ENCODE measurements around the gene SLC2A6. TPM values are rescaled to one million over a fixed set of nuclear protein-coding genes. Genes with fewer than 3 reads are reported as not detected.

Gene SLC2A6
- total RNA-seq, 1 experiment from 2014 or later: 18.7 TPM

DNA sequence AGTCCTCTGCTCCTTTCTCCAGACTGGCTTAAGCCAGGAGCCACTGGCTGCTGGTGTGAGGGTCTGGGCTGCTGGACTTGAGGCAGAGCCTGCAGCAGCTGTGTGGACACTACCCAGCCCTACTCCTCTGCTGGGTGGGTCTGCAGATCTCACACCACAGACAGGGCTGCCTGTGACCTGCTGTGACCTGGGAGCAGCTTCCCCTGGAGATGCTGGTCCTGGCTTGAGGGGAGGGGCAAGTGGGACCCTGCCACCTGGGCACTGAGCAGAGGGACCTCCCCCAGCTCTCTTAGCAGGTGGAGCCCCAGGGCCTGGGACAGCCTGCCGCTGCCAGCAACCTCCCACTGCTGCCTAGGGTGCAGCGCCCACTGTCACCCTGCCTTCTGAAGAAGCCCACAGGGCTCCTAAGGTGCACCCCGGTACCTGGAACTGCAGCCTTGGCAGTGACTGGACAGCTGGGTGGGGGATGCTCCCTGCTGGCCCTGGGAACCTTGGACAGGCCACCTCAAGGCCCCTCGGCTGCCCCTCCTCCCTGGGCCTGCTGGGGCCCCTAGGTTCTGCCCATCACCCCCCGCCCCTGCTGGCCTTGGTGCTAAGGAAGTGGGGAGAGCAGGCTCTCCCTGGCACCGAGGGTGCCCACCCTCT lies 10.0 kb downstream of the SLC2A6 start:
- DNase-seq: no peak
- H3K9me3 Mint-ChIP-seq: no peaks in the 10 kb centered on the region
- Histone ChIP-seq H3K4ac (ENCODE audit: low read depth, low read length) (no peak overlapping the region), H4K20me1 (ENCODE audit: control insufficient read depth, insufficient read depth, insufficient read length) (no peaks in the 10 kb centered on the region), H3K79me2 (ENCODE audit: insufficient read depth, low read length) (no peaks in the 10 kb centered on the region), H3K4me2 (ENCODE audit: insufficient read depth, insufficient read length, low read length) (no peak overlapping the region), H4K91ac (ENCODE audit: insufficient read length, low read depth, low read length) (no peak overlapping the region), H2BK12ac (ENCODE audit: insufficient read length, low read depth, low read length) (no peak overlapping the region), H3K9me3 (ENCODE audit: control insufficient read depth, low read depth, low read length) (no peaks in the 10 kb centered on the region), H3K27me3 (ENCODE audit: insufficient read depth, low read length) (no peaks in the 10 kb centered on the region), H4K5ac (ENCODE audit: insufficient read length, low read depth, low read length) (no peak overlapping the region), H3K27ac (ENCODE audit: insufficient read length, low read depth, low read length) (no peak overlapping the region), H3T11ph (ENCODE audit: low read length) (no peak overlapping the region), H2BK15ac (ENCODE audit: low read depth, low read length) (no peak overlapping the region), H3K9ac (ENCODE audit: extremely low read depth, insufficient read length, low read length) (no peak overlapping the region), H3K23ac (ENCODE audit: insufficient read length, low read depth, low read length) (no peak overlapping the region), H2BK120ac (ENCODE audit: low read depth, low read length, poor library complexity, severe bottlenecking) (no peak overlapping the region), H2BK20ac (ENCODE audit: low read depth, low read length, poor library complexity, severe bottlenecking) (no peak overlapping the region), H2AK5ac (ENCODE audit: insufficient read length, low read length) (no peak overlapping the region), H3K4me1 (ENCODE audit: insufficient read depth, low read length) (no peaks in the 10 kb centered on the region), H3K23me2 (ENCODE audit: insufficient read length, low read depth, low read length, poor library complexity, severe bottlenecking) (no peaks in the 10 kb centered on the region), H2AFZ (ENCODE audit: low read length) (no peak overlapping the region), H2BK5ac (ENCODE audit: insufficient read length, low read length) (no peak overlapping the region), H3K79me1 (ENCODE audit: insufficient read depth, low read depth, low read length, poor library complexity, severe bottlenecking) (no peaks in the 10 kb centered on the region), H3K14ac (ENCODE audit: insufficient read depth, low read length) (no peak overlapping the region; the same call in 1 of the 2 replicates), H3K56ac (ENCODE audit: insufficient read length, low read depth, low read length) (no peak overlapping the region), H4K8ac (replicated peaks; ENCODE audit: insufficient read length, low read depth, low read length) (no peak overlapping the region), H3K18ac (ENCODE audit: insufficient read length, low read depth, low read length) (no peak overlapping the region)
- no peak for TF ChIP-seq CTCF (conservative IDR thresholded peaks at IDR 0.05)
- no CpG with 5 or more reads among the region's 6 CpGs for WGBS (ENCODE audit: extremely low coverage, insufficient read length, low lambda C conversion rate)
- H3K27me3 Mint-ChIP-seq (ENCODE audit: low read depth): no peaks in the 10 kb centered on the region
- no peak overlapping the region for H3K4me3 Mint-ChIP-seq
- H3K27ac Mint-ChIP-seq: no peak overlapping the region
- H3K4me1 Mint-ChIP-seq: no peaks in the 10 kb centered on the region
- H3K36me3 Mint-ChIP-seq (ENCODE audit: insufficient read depth in 1 of 3, low read depth in 3 of 3): peaks cover 1 to 11% (median 11%) of the 10 kb centered on the region in 3 experiments; a peak in 6 of 7 replicates
